IMR-90 (cell line): ENCODE results near the gene PARP16. TPM values are rescaled to one million over a fixed set of nuclear protein-coding genes. Genes with fewer than 3 reads are reported as not detected.

Experiments
- ATAC-seq: fragments of 200-7000 bp; cut with Tn5 transposase; 2 replicates; pipeline ENCODE4 v1.9.1; 2020; ENCODE audit warnings: low read depth, mild to moderate bottlenecking, moderate library complexity
- BruUV-seq: library from RNA; stranded (reverse); fragments of 400-500 nt; replicated peaks from 2 replicates; lab custom pipeline; 2021; lab: Mats Ljungman, UMichigan
- CTCF ChIA-PET: fragments of 300-600 bp; formaldehyde crosslinking; extraction: SDS; loops from one replicate; lab custom pipeline; 2021; ENCODE audit warnings: antibody characterized with exemption; lab: Yijun Ruan, JAX
- POLR2A ChIA-PET: fragments of 300-600 bp; sonication (Branson Sonifier 250); formaldehyde crosslinking; loops from one replicate; lab custom pipeline; 2022; ENCODE audit warnings: antibody characterized with exemption; ENCODE audit not compliant: unreplicated experiment; lab: Charles Lee
- DNase-seq: peaks from one replicate; pipeline ENCODE4 v3.0.0; 2013
- H2AFZ ChIP-seq: replicated peaks from 2 replicates; pipeline ENCODE3; 2013; ENCODE audit warnings: low read length, mild to moderate bottlenecking; ENCODE audit not compliant: poor library complexity
- H2AK5ac ChIP-seq: 2 replicates; pipeline ENCODE4 v1.6.1; 2013; ENCODE audit warnings: low read depth, low read length, inconsistent platforms
- H2AK9ac ChIP-seq: replicated peaks from 2 replicates; pipeline ENCODE3; 2013; ENCODE audit warnings: mild to moderate bottlenecking, low read depth, low read length, moderate library complexity; ENCODE audit not compliant: poor library complexity
- H2BK120ac ChIP-seq: 2 replicates; pipeline ENCODE4 v1.6.1; 2013; ENCODE audit warnings: low read depth, low read length, inconsistent platforms
- H2BK15ac ChIP-seq: 3 replicates; pipeline ENCODE4 v1.6.1; 2013; ENCODE audit warnings: low read depth, low read length, inconsistent platforms
- H2BK20ac ChIP-seq: 2 replicates; pipeline ENCODE4 v1.6.1; 2013; ENCODE audit warnings: low read depth, mild to moderate bottlenecking, inconsistent platforms, low read length, moderate library complexity
- H2BK5ac ChIP-seq: 2 replicates; pipeline ENCODE4 v1.6.1; 2013; ENCODE audit warnings: mild to moderate bottlenecking, low read depth, low read length, inconsistent platforms; ENCODE audit not compliant: poor library complexity, severe bottlenecking
- H3K14ac ChIP-seq: replicated peaks from 2 replicates; pipeline ENCODE4 v1.6.1; 2013; ENCODE audit warnings: low read depth, low read length, inconsistent platforms
- H3K18ac ChIP-seq: 2 replicates; pipeline ENCODE4 v1.6.1; 2013; ENCODE audit warnings: low read depth, low read length, control low read depth
- H3K23ac ChIP-seq: 2 replicates; pipeline ENCODE4 v1.6.1; 2013; ENCODE audit warnings: low read depth, low read length, inconsistent platforms
- H3K27ac ChIP-seq: 2 replicates; pipeline ENCODE4 v1.5.1; 2013; ENCODE audit warnings: mild to moderate bottlenecking, control low read depth, low read length; ENCODE audit not compliant: insufficient read depth
- H3K27me3 ChIP-seq: 2 replicates; pipeline ENCODE4 v1.6.1; 2013; ENCODE audit warnings: low read length; ENCODE audit not compliant: control insufficient read depth, insufficient read depth
- H3K36me3 ChIP-seq: 2 replicates; pipeline ENCODE4 v1.6.1; 2013; ENCODE audit warnings: low read length, mixed read lengths; ENCODE audit not compliant: control insufficient read depth, insufficient read depth
- H3K4ac ChIP-seq: 2 replicates; pipeline ENCODE4 v1.6.1; 2013; ENCODE audit warnings: low read depth, low read length, inconsistent platforms
- H3K4me1 ChIP-seq: 2 replicates; pipeline ENCODE4 v1.6.1; 2013; ENCODE audit warnings: low read length, mixed read lengths; ENCODE audit not compliant: control insufficient read depth, insufficient read depth
- H3K4me2 ChIP-seq: 2 replicates; pipeline ENCODE4 v1.6.1; 2013; ENCODE audit warnings: low read depth, mild to moderate bottlenecking, control low read depth, low read length, moderate library complexity
- H3K4me3 ChIP-seq: 2 replicates; pipeline ENCODE4 v1.5.1; 2013; ENCODE audit warnings: low read depth, mild to moderate bottlenecking, control low read depth, low read length, moderate library complexity; ENCODE audit not compliant: insufficient read depth
- H3K56ac ChIP-seq: 2 replicates; pipeline ENCODE4 v1.6.1; 2013; ENCODE audit warnings: low read length, inconsistent platforms; ENCODE audit not compliant: insufficient read depth; ENCODE audit errors: extremely low read depth
- H3K79me1 ChIP-seq, 2 experiments: 2 replicates each; pipeline ENCODE4 v1.6.1; 2013; ENCODE audit warnings: low read length in 2 of 2, inconsistent platforms in 1 of 2, low read depth in 1 of 2
- H3K9ac ChIP-seq: 2 replicates; pipeline ENCODE4 v1.6.1; 2013; ENCODE audit warnings: low read depth, low read length, control low read depth
- H3K9me1 ChIP-seq: 2 replicates; pipeline ENCODE4 v1.6.1; 2013; ENCODE audit warnings: low read length, inconsistent platforms; ENCODE audit not compliant: insufficient read depth
- H3K9me3 ChIP-seq: 2 replicates; pipeline ENCODE4 v1.6.1; 2013; ENCODE audit warnings: low read length; ENCODE audit not compliant: control insufficient read depth, insufficient read depth
- H4K20me1 ChIP-seq: 2 replicates; pipeline ENCODE4 v1.6.1; 2013; ENCODE audit warnings: low read length, inconsistent platforms; ENCODE audit not compliant: insufficient read depth
- H4K5ac ChIP-seq: 2 replicates; pipeline ENCODE4 v1.6.1; 2013; ENCODE audit warnings: mild to moderate bottlenecking, low read depth, low read length, control low read depth
- H4K8ac ChIP-seq, 2 experiments: 2 replicates each; pipeline ENCODE4 v1.6.1; 2013; ENCODE audit warnings: low read depth in 2 of 2, low read length in 2 of 2, control low read depth in 1 of 2, inconsistent platforms in 1 of 2
- H4K91ac ChIP-seq: 2 replicates; pipeline ENCODE4 v1.6.1; 2013; ENCODE audit warnings: low read depth, low read length, inconsistent platforms; ENCODE audit not compliant: insufficient read depth
- MAFK ChIP-seq: IDR thresholded peaks from 2 replicates; pipeline ENCODE4 v1.6.1; 2012; ENCODE audit warnings: low read depth, low read length, improper control_type of control experiment
- MXI1 ChIP-seq: IDR thresholded peaks from 2 replicates; pipeline ENCODE4 v1.6.1; 2012; ENCODE audit warnings: low read depth, mild to moderate bottlenecking, low read length, moderate library complexity, borderline replicate concordance
- WGBS, 2 experiments: methylation state at CpG; one replicate each; pipeline versions ENCODE4 v1.1.5 to v1.1.7; 2013; ENCODE audit warnings: missing lambda C conversion rate in 2 of 2; ENCODE audit not compliant: insufficient read length in 1 of 2; ENCODE audit errors: extremely low coverage in 2 of 2; 5-methylcytosine and 5-hydroxymethylcytosine counted together
- dilution Hi-C: fragments of 300-500 bp; cut with HindIII; formaldehyde crosslinking; loops from one replicate; pipeline ENCODE4 v1.14.3; 2018; ENCODE audit warnings: low sequenced_read_pairs; ENCODE audit not compliant: unreplicated experiment
- in situ Hi-C: fragments of 300-500 bp; cut with MboI; formaldehyde crosslinking; loops from 3 replicates; pipeline ENCODE4 v1.14.3; 2019; ENCODE audit warnings: low sequenced_read_pairs, inconsistent platforms, mixed read lengths
- intact Hi-C: fragments of 100-400 bp; cut with micrococcal nuclease; formaldehyde crosslinking; loops from 2 replicates; pipeline ENCODE4 v1.10.0; 2022
- polyA plus RNA-seq, 3 experiments: library from polyadenylated mRNA; depleted of rRNA; stranded (reverse); fragments of >200 nt; gene quantifications; 2 replicates each; pipeline ENCODE4 v1.2.3, GENCODE V29; 2012; ENCODE audit warnings: low replicate concordance in 1 of 3
- total RNA-seq: library from RNA; depleted of rRNA; stranded (reverse); fragments of >200 nt; gene quantifications from 2 replicates; pipeline ENCODE4 v1.2.3, GENCODE V29; 2012

The PARP16 gene
- total and polyA plus RNA-seq, 2 of the 4 experiments (the other 2 are of a cell fraction) = 1.3 to 5.0 TPM

- DNase-seq = no peak
- H3K4me2 ChIP-seq = no peak overlapping the region
- no peak overlapping the region for H3K23ac ChIP-seq
- 94% methylated on average over 3 of the region's 6 CpGs; no CpG with 5 or more reads in 1 of the 2 experiments for WGBS, 2 experiments
- BruUV-seq = no TSS peak
- no peak overlapping the region for H2AK5ac ChIP-seq
- H3K27me3 ChIP-seq = no peaks in the 10 kb centered on the region
- in situ Hi-C loops = no loop called here
- no peaks in the 10 kb centered on the region for H3K36me3 ChIP-seq
- no peak overlapping the region for H3K4ac ChIP-seq
- H4K5ac ChIP-seq = no peak overlapping the region
- dilution Hi-C loops = no loop called here
- H3K4me3 ChIP-seq = no peak overlapping the region
- TF ChIP-seq MAFK (no peak), MXI1 (no peak)
- no peaks in the 10 kb centered on the region for H3K9me3 ChIP-seq
- no peaks in the 10 kb centered on the region for H3K79me1 ChIP-seq
- no peak overlapping the region for H3K14ac ChIP-seq
- no peak overlapping the region for H2BK120ac ChIP-seq
- no peak overlapping the region for H2AFZ ChIP-seq
- H4K20me1 ChIP-seq = no peaks in the 10 kb centered on the region
- H3K18ac ChIP-seq = no peak overlapping the region
- ChIA-PET POLR2A (no interaction called here), CTCF (interaction anchor here (1.0 kb wide), 1 partner anchor 51 kb away, joined by 3 read pairs; no protein-coding TSS in a partner anchor)
- H3K9me1 ChIP-seq = peaks cover 16% of the 10 kb centered on the region
- no peak overlapping the region for H2AK9ac ChIP-seq
- H2BK15ac ChIP-seq = no peak overlapping the region
- no peak overlapping the region for H2BK5ac ChIP-seq
- ATAC-seq = no peak
- no peak overlapping the region for H3K27ac ChIP-seq
- no peak overlapping the region for H4K8ac ChIP-seq
- no peak overlapping the region for H3K56ac ChIP-seq
- no peak overlapping the region for H2BK20ac ChIP-seq
- no peak overlapping the region for H3K9ac ChIP-seq
- peaks cover 8% of the 10 kb centered on the region; the same call in 1 of the 2 replicates for H3K4me1 ChIP-seq
- no peak overlapping the region for H4K91ac ChIP-seq
- intact Hi-C loops = no loop called here
These were observed 39.7 kb downstream of the PARP16 start for GRCh38 chr15:65246939-65247338.
